Measurements from ENCODE around the gene PRRG3.

The PRRG3 gene

GRCh38 chrX:151708821-151709220 lies 13.6 kb downstream of the PRRG3 start:
- no peak for DNase-seq

- no peak for DNase-seq
Observed at GRCh38 chrX:151710457-151710856, 15.2 kb downstream of the PRRG3 start.

DNA sequence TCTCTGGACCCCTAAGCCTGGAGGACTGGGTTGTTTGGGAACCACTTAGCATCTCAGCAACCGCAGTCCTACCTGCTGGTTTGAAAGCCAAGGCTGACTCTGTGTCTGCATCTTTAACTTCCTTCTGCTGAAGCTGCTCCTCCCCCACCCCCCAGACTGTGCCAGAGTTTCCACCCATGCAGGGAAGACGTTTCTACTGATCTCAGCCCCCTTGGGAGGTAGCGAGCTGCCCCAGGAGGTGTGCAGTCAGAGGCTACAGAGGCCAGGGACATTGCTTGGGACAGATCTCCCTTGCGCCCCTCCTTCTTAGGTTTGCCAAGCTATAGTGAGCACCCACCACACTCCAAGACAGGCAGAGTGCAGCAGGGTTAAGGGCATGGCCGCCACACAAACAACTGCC lies 15.9 kb downstream of the PRRG3 start:
- DNase-seq: no peak

- peak; percentile 23 for DNase-seq
Observed at GRCh38 chrX:151711787-151712186, 16.5 kb downstream of the PRRG3 start.

GRCh38 chrX:151712253-151712652 lies 17.0 kb downstream of the PRRG3 start:
- no peak for DNase-seq

- no peak for DNase-seq
Observed at GRCh38 chrX:151713849-151714248, 18.6 kb downstream of the PRRG3 start.

DNA sequence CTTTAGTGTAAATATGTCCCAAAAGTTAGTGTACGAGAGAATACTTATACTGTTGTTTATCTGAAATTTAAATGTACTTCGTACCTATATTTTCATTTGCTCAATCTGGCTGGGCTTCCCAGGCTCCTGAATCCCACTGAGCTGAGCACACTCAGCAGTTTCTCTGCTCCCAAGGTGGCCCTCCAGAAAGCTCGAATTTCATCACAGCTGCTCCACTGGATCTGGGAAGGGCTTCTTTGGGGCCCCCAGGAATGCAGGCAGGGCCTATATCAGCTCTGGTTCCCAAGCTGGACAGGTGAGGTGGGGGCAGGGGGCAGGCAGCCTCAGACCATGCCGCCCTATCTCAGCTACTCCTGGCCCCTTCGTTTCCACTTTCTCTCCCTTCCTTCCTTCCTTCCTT lies 19.1 kb downstream of the PRRG3 start:
- DNase-seq: no peak

- DNase-seq: no peak
Observed at GRCh38 chrX:151715752-151716151, 20.5 kb downstream of the PRRG3 start, which contains the start of gene FATE1. Gene FATE1 (plus strand): TSS chrX:151716035. CDS start chrX:151716120, 85 bp downstream.

DNA sequence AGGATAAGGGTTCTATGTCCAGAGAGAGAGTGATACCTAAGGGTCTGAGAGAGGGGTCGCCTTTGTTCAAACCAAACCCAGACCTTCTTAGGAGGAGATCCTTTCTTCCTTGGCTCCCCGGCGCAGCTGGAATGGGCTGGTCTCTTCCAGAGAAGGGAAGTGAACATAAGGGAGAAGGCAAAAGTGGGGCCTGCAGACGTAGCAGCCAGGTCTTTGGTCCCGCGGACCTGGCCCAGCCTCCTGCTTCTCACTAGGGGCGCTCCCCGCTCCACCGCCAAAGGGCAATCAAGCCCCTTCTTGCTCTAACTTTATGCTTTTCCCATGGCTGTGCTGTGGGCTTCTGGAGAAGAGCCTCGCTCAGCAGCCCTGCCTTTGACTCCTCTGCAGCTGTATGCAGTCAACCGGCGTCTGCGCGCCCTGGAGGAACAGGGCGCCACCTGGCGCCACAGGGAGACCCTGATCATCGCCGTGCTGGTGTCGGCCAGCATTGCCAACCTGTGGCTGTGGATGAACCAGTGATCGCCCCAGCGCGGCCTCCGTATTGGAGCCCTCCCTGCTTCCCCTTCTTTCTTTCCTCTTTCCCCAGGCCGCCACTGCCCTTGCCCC lies 27.1 kb downstream of the PRRG3 start:
- peak; percentile 46 for DNase-seq

DNA sequence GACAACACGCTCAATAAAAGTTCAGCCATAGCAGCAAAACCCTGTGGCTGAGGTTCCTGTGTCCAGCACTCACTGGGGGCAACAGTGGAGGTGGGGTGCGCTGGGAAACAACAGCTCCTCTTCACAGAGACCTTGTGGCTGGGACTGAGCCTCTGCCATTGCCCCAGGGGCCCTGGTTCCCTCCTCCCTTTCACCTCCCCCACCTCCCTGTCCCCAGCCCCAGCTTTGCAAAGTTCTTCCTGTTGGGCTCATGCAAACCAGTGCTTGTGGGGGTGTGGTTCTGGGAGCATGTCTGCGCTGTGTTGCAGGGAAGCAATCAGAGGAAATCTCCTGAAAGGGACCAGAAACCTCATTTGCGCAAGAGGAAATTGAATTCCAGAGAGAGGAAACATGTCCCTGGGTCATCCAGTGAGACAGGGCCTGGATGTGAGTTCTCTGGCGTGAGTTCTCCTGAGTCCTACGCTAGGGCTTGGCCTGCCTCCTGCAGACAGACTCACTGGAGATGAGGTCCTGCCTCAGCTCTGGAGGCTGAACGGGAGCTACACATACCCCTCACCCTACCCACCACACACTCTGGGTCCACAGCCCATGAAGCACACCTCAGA lies 28.0 kb downstream of the PRRG3 start:
- no peak for DNase-seq

DNA sequence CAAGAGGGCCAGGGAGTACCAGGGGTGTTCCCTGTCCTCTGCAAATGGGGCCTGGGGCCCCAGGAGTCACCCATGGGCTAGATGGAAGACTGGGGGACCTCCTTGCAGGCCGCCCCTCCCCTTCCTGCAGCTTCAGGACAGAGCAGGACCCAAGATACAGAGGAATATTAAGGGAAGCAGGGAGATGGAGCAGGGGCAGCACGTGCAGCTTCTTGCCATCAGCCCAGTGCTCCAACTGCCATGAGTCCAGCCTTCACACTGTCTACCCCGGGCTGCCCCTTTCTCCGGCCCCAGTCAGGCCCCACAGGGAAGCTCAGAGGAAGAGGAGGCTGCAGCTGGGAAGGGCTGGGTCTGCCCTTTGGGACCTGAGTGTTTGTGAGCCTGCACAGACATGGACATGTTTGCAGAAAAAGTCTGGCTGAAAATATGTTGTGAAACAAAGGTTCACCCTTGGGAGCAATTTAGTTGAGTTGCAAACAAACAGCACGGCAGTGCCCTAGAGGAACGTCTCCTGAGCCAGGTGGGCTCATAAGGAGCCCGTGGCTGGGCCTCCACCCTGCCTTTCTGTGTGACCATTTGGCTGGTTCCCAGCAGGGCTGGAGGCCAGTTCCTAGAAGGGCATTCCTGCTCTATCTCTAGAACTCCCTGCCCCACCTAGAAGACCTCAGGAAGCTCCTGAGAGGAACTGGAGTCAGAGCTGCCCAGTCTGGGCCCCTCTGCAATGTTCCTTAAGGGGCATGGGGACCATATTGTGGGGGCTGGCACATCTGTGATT lies 29.5 kb downstream of the PRRG3 start:
- no peak for DNase-seq

- no peak for DNase-seq
Observed at GRCh38 chrX:151725338-151725614, 30.0 kb downstream of the PRRG3 start.

GRCh38 chrX:151726751-151727150 lies 31.5 kb downstream of the PRRG3 start:
- no peak for DNase-seq

DNA sequence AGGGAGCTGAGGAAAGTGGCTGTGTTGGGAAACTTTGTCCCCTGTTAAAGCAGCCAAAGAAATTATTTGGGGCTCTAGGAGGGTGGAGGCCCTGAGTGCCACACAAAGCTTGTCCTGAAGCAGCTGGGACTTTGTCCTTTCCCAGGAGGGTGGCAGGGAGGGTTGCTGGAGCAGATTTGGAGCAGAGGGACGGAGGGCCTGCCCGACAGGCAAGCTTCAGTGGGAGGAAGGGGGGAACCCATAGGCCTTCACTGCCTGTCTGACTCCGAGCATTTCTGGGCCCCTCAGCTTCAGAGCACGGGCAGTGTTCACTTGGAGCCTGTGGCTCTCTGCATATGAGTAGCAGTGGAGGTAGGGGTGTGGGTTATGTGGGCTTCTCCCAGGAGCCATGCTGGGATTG lies 32.1 kb downstream of the PRRG3 start:
- no peak for DNase-seq

DNA sequence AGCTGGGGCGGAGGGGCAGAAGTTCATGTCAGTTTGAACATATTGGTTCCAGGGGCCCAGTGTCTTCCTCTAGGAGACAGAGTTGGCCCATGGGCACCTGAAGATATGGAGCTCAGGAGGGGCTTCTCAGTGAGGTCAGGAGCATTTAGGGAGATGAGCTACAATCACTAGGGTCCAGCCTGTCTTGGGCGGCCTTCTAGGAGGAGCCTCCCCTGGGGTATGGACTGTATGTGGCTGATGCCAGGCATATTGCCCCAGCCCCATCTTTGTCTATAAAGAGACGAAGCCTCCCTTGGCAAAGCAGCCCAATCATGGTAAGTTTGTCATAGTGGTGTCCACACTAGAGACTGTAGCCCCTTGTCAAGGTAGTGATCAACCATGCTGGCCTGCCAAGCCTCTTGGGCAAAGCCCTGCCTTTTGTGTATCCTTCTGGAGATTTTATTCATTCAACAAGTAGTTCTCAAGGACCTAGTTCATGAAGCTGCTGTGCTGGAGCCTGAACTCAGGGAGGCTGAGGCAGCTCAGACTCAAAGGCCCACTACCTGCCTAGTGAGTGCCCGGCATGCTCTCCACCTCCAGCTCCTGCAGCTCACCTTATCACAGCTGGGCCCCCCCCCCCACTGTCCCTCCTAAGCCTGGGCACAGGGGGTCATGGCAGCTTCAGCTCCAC lies 33.9 kb downstream of the PRRG3 start:
- DNase-seq: no peak

- DNase-seq: no peak
Observed at GRCh38 chrX:151734446-151734845, 39.2 kb downstream of the PRRG3 start, which contains the start of gene CNGA2. Gene CNGA2 (plus strand): TSS chrX:151734746. CDS start chrX:151738484, 3,738 bp downstream.

- no peak for DNase-seq
Observed at GRCh38 chrX:151735219-151735618, 40.0 kb downstream of the PRRG3 start.

- no peak for DNase-seq
Observed at GRCh38 chrX:151736685-151737084, 41.4 kb downstream of the PRRG3 start.

DNA sequence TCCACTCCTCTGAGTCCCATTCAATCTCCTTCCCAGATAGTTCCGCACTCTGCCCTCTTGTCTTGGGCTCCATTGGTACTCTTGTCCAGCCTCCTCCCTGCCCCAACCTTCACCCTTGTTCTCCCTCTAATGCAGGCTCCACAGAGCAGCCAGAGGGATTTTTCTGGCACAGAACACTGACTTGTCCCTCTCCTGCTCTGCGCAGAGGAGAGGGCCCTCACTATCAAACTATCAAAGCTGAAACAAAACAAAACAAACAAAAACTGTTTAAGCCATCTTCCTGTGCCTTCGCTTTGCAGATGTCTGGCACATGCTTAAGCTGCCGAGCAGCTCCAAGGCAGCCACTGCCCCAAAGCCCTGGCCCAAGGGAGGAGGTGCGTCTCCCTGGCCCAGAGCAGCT lies 42.2 kb downstream of the PRRG3 start:
- no peak for DNase-seq

DNA sequence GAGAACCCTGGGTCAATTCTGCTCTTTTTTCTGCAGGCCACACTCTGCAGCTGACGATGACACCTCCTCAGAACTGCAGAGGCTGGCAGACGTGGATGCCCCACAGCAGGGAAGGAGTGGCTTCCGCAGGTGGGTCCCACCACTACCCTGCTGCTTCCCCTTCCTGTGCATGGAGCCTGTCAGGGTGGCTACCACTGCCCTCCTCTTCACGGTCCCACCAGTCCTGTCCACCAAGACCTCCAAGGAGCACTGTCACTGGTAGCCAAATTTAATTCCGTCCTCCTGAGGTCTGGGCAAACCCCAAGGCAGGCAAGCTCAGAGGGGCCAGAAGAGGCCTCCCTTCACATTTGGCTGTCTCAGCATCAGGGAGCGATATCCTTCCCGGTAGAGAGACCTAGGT lies 43.5 kb downstream of the PRRG3 start:
- DNase-seq: no peak

DNA sequence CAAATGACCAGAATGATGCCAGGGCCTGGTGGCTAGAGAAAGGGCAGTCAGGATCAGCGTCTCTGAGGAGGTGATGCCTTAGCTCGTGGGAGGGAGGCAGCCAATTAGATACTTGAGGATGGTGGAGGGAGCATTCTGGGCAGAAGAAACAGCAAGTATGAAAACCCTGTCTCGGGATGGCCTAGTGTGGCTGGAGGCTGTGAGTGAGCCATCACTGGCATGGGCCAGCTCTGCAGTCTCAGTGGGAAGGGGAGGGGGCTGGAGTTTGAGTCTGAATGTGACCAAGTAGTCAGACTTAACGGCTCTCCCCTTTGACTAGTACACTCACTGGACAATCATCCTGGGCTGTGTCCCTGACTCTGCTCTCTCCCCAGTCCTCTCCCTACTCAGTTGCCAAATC lies 46.3 kb downstream of the PRRG3 start:
- DNase-seq: no peak

GRCh38 chrX:151742311-151742710 lies 47.1 kb downstream of the PRRG3 start:
- DNase-seq: no peak

DNA sequence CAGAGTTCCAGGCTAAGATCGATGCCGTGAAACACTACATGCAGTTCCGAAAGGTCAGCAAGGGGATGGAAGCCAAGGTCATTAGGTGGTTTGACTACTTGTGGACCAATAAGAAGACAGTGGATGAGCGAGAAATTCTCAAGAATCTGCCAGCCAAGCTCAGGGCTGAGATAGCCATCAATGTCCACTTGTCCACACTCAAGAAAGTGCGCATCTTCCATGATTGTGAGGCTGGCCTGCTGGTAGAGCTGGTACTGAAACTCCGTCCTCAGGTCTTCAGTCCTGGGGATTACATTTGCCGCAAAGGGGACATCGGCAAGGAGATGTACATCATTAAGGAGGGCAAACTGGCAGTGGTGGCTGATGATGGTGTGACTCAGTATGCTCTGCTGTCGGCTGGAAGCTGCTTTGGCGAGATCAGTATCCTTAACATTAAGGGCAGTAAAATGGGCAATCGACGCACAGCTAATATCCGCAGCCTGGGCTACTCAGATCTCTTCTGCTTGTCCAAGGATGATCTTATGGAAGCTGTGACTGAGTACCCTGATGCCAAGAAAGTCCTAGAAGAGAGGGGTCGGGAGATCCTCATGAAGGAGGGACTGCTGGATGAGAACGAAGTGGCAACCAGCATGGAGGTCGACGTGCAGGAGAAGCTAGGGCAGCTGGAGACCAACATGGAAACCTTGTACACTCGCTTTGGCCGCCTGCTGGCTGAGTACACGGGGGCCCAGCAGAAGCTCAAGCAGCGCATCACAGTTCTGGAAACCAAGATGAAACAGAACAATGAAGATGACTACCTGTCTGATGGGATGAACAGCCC lies 48.6 kb downstream of the PRRG3 start:
- DNase-seq: no peak
